K562 (cell line): ENCODE results near the gene CENPQ. TPM values are rescaled to one million over a fixed set of nuclear protein-coding genes. Genes with fewer than 3 reads are reported as not detected.

Experiments used
- ARID3A ChIP-seq: IDR thresholded peaks from 2 replicates; pipeline ENCODE4 v1.6.1; 2012; ENCODE audit warnings: low read depth, low read length, improper control_type of control experiment, borderline replicate concordance
- ATF1 ChIP-seq, 2 experiments: fragments of 450-650 bp in 1 of 2; IDR thresholded peaks; 2 replicates each; pipeline ENCODE4 v1.6.1; 2016; ENCODE audit warnings: missing compliant biosample characterization in 1 of 2, missing genetic modification characterization in 1 of 2
- ATF7 ChIP-seq: fragments of 450-650 bp; IDR thresholded peaks from 2 replicates; pipeline ENCODE4 v1.7.1; 2014; ENCODE audit warnings: mild to moderate bottlenecking, moderate library complexity
- C11orf30 ChIP-seq: fragments of 450-650 bp; IDR thresholded peaks from 2 replicates; pipeline ENCODE4 v1.6.1; 2016; ENCODE audit warnings: low read depth, mild to moderate bottlenecking
- CBFA2T3 ChIP-seq: fragments of 450-650 bp; IDR thresholded peaks from 2 replicates; pipeline ENCODE4 v1.6.1; 2017
- CCNT2 ChIP-seq: IDR thresholded peaks from 2 replicates; pipeline ENCODE4 v1.6.1; 2011; ENCODE audit warnings: borderline replicate concordance, low read depth, mild to moderate bottlenecking, moderate library complexity, mixed read lengths, low read length; ENCODE audit not compliant: insufficient read length; ENCODE audit errors: extremely low read depth
- CEBPB ChIP-seq: fragments of 450-650 bp; IDR thresholded peaks from 2 replicates; pipeline ENCODE4 v1.6.1; 2016; ENCODE audit warnings: missing genetic modification characterization, missing compliant biosample characterization
- DACH1 ChIP-seq: fragments of 450-650 bp; IDR thresholded peaks from 2 replicates; pipeline ENCODE4 v1.6.1; 2018; ENCODE audit not compliant: partially characterized antibody
- DPF2 ChIP-seq: fragments of 450-650 bp; IDR thresholded peaks from 2 replicates; pipeline ENCODE4 v1.6.1; 2016
- EP400 ChIP-seq: fragments of 450-650 bp; IDR thresholded peaks from 2 replicates; pipeline ENCODE4 v1.6.1; 2017; ENCODE audit warnings: antibody characterized with exemption, mild to moderate bottlenecking, moderate library complexity
- FOS ChIP-seq: IDR thresholded peaks from 3 replicates; pipeline ENCODE4 v1.6.1; 2011; ENCODE audit not compliant: insufficient read length; ENCODE audit errors: extremely low read depth
- IRF9 ChIP-seq: fragments of 450-650 bp; IDR thresholded peaks from 2 replicates; pipeline ENCODE4 v1.6.1; 2016; ENCODE audit warnings: missing biosample characterization, missing genetic modification characterization
- MAFF ChIP-seq: IDR thresholded peaks from 2 replicates; pipeline ENCODE4 v1.6.1; 2012; ENCODE audit warnings: low read length, improper control_type of control experiment
- MAFG ChIP-seq: fragments of 450-650 bp; conservative IDR thresholded peaks from 2 replicates; pipeline ENCODE4 v1.6.1; 2016; ENCODE audit warnings: missing genetic modification characterization, missing compliant biosample characterization
- MAFK ChIP-seq: IDR thresholded peaks from 2 replicates; pipeline ENCODE4 v1.6.1; 2011; ENCODE audit warnings: low read length, improper control_type of control experiment
- NBN ChIP-seq: fragments of 450-650 bp; IDR thresholded peaks from 2 replicates; pipeline ENCODE4 v1.6.1; 2016; ENCODE audit warnings: low read depth, mild to moderate bottlenecking
- NCOR1 ChIP-seq: fragments of 450-650 bp; IDR thresholded peaks from 2 replicates; pipeline ENCODE4 v1.6.1; 2016; ENCODE audit warnings: mild to moderate bottlenecking, moderate library complexity
- PKNOX1 ChIP-seq: fragments of 450-650 bp; IDR thresholded peaks from 2 replicates; pipeline ENCODE4 v1.6.1; 2016
- POLR3G ChIP-seq: IDR thresholded peaks from 2 replicates; pipeline ENCODE4 v1.6.1; 2011; ENCODE audit not compliant: insufficient read length, insufficient replicate concordance; ENCODE audit errors: extremely low read depth
- RBM39 ChIP-seq: fragments of 200-400 bp; formaldehyde crosslinking; optimal IDR thresholded peaks from 2 replicates; pipeline ENCODE3; 2018; ENCODE audit warnings: low read depth, low read length
- SMARCC2 ChIP-seq: fragments of 450-650 bp; IDR thresholded peaks from 2 replicates; pipeline ENCODE4 v1.6.1; 2017; ENCODE audit warnings: antibody characterized with exemption, moderate library complexity, mild to moderate bottlenecking, low read depth
- SMARCE1 ChIP-seq: fragments of 450-650 bp; IDR thresholded peaks from 2 replicates; pipeline ENCODE4 v1.7.1; 2016; ENCODE audit warnings: mild to moderate bottlenecking
- SOX6 ChIP-seq: fragments of 450-650 bp; IDR thresholded peaks from 2 replicates; pipeline ENCODE4 v1.6.1; 2014; ENCODE audit warnings: mild to moderate bottlenecking
- TAF9B ChIP-seq: fragments of 450-650 bp; IDR thresholded peaks from 2 replicates; pipeline ENCODE4 v1.6.1; 2018; ENCODE audit warnings: mild to moderate bottlenecking; ENCODE audit not compliant: partially characterized antibody
- TEAD4 ChIP-seq, 2 experiments: sonication (generic) in 1 of 2; formaldehyde crosslinking in 1 of 2; IDR thresholded peaks; 2 replicates each; pipeline versions ENCODE4 v1.6.1 to v1.8.0; 2012 to 2022; ENCODE audit warnings: borderline replicate concordance in 1 of 2, inconsistent platforms in 1 of 2, low read length in 1 of 2, mild to moderate bottlenecking in 1 of 2, missing genetic modification reagents in 1 of 2
- TGIF2 ChIP-seq: sonication (generic); formaldehyde crosslinking; IDR thresholded peaks from 2 replicates; pipeline ENCODE4 v1.8.1; 2022; ENCODE audit warnings: mild to moderate bottlenecking, missing genetic modification reagents, moderate library complexity
- TRIM24 ChIP-seq, 2 experiments: fragments of 450-650 bp; IDR thresholded peaks; 2 replicates each; pipeline ENCODE4 v1.6.1; 2016
- ZNF830 ChIP-seq: fragments of 250-450 bp; sonication (Bioruptor Pico); IDR thresholded peaks from 2 replicates; pipeline ENCODE4 v1.5.0; 2021; ENCODE audit warnings: mild to moderate bottlenecking
- polyA plus RNA-seq, 8 experiments: library from polyadenylated mRNA; depleted of rRNA in 4 of 8; stranded (reverse) in 5 of 8; unstranded in 3 of 8; fragments of >200 nt; fragmentation: Nextera tagmentation in 2 of 8; fragmentation: Illumina TruSeq in 1 of 8; extraction: Ambion mirVana in 2 of 8; extraction: Trizol in 1 of 8; gene quantifications; 2 replicates each; pipeline versions ENCODE4 v1.2.1 to v1.2.3, GENCODE V29; 2011 to 2014; ENCODE audit warnings: inconsistent platforms in 1 of 8, missing spikeins in 1 of 8
- total RNA-seq, 7 experiments: library from RNA; depleted of rRNA in 6 of 7; stranded (reverse); fragments of >200 nt in 6 of 7; fragmentation: Illumina TruSeq in 2 of 7; extraction: Trizol in 2 of 7; gene quantifications; 2 replicates each; pipeline versions ENCODE4 v1.2.1 to v1.2.3, GENCODE V29; 2011 to 2021; ENCODE audit warnings: low replicate concordance in 1 of 7

CENPQ gene
- total and polyA plus RNA-seq, 9 of the 15 experiments (the other 6 are each of a cell fraction or from before 2014, with no cell fraction given): 12.7 to 48.3 (median 26.4) TPM

- TF ChIP-seq MAFF (peak; percentile 94), TGIF2 (CRISPR knock-in tag) (no peak), PKNOX1 (peak; percentile 92), CBFA2T3 (0 out of 2 replicates have a peak, but pooled peaks have one; percentile 34), ARID3A (0 out of 2 replicates have a peak, but pooled peaks have one; percentile 21), TRIM24 (IDR thresholded peaks at IDR 0.05) (peak; percentile 84 to 85), SMARCC2 (peak; percentile 72), DACH1 (peak; percentile 63), NBN (0 out of 2 replicates have a peak, but pooled peaks have one; percentile 47), IRF9 (tag) (peak; percentile 73), RBM39 (no peak), MAFG (tag) (peak; percentile 97), ATF1 (CRISPR knock-in tag; IDR thresholded peaks at IDR 0.05) (no peak), ATF1 (tag; IDR thresholded peaks at IDR 0.05) (peak; percentile 24; the same call in 1 of the 2 replicates), TEAD4 (IDR thresholded peaks at IDR 0.05; ENCODE audit: low read length) (peak; percentile 11; the same call in 1 of the 2 replicates), TEAD4 (CRISPR knock-in tag; IDR thresholded peaks at IDR 0.05; ENCODE audit: borderline replicate concordance) (no peak), NCOR1 (no peak), EP400 (peak; percentile 40), C11orf30 (peak; percentile 99), POLR3G (no peak), MAFK (peak; percentile 97), SOX6 (peak; percentile 68), CEBPB (tag) (peak; percentile 91), CCNT2 (peak; percentile 12), SMARCE1 (peak; percentile 65; the same call in 1 of the 2 replicates), DPF2 (peak; percentile 84; the same call in 1 of the 2 replicates), ZNF830 (CRISPR knock-in tag) (no peak), ATF7 (peak; percentile 75), FOS (peak; percentile 4), TAF9B (peak; percentile 39)
These were observed 78.1 kb downstream of the CENPQ start (continued) for GRCh38 chr6:49541210-49541724.
